Liver (tissue), 9 donors: ENCODE results near the gene BACE1-AS. TPM values are rescaled to one million over a fixed set of nuclear protein-coding genes. Genes with fewer than 3 reads are reported as not detected.

Source experiments
- DNase-seq: peaks from one replicate; pipeline ENCODE4 v3.0.0-alpha.2; 2017; ENCODE audit warnings: low spot score
- H3K27ac ChIP-seq, 2 donors: one replicate each; pipeline ENCODE4 v1.7.0; 2013; ENCODE audit warnings: inconsistent platforms in 2 of 2, low read length in 2 of 2, control low read depth in 1 of 2, low read depth in 1 of 2, mild to moderate bottlenecking in 1 of 2
- H3K27me3 ChIP-seq, 4 donors: one replicate each; pipeline versions ENCODE4 v1.6.1 to v1.7.0; 2013; ENCODE audit warnings: low read length in 3 of 4, inconsistent platforms in 1 of 4, mild to moderate bottlenecking in 1 of 4, moderate library complexity in 1 of 4; ENCODE audit not compliant: control insufficient read depth in 4 of 4, insufficient read depth in 4 of 4
- H3K36me3 ChIP-seq, 4 donors: one replicate each; pipeline versions ENCODE4 v1.6.1 to v1.7.0; 2013; ENCODE audit warnings: low read length in 3 of 4, mild to moderate bottlenecking in 3 of 4, low read depth in 1 of 4, moderate library complexity in 1 of 4; ENCODE audit not compliant: control insufficient read depth in 4 of 4, insufficient read depth in 3 of 4
- H3K4me1 ChIP-seq, 4 donors: one replicate each; pipeline versions ENCODE4 v1.6.1 to v1.7.0; 2013; ENCODE audit warnings: low read length in 3 of 4, mild to moderate bottlenecking in 3 of 4, moderate library complexity in 1 of 4; ENCODE audit not compliant: control insufficient read depth in 4 of 4, insufficient read depth in 4 of 4
- H3K4me3 ChIP-seq, 3 donors: one replicate each; pipeline versions ENCODE4 v1.6.1 to v1.7.0; 2013; ENCODE audit warnings: low read length in 3 of 3, control low read depth in 1 of 3, low read depth in 1 of 3, mild to moderate bottlenecking in 1 of 3
- H3K9ac ChIP-seq, 2 donors: one replicate each; pipeline ENCODE4 v1.7.0; 2013; ENCODE audit warnings: low read length in 2 of 2, mild to moderate bottlenecking in 2 of 2, moderate library complexity in 2 of 2, control low read depth in 1 of 2, low read depth in 1 of 2
- H3K9me3 ChIP-seq, 4 donors: one replicate each; pipeline versions ENCODE4 v1.6.1 to v1.7.0; 2013; ENCODE audit warnings: low read length in 3 of 4; ENCODE audit not compliant: control insufficient read depth in 4 of 4
- ATF3 ChIP-seq: IDR thresholded peaks from 2 replicates; pipeline ENCODE4 v1.6.1; 2016; ENCODE audit warnings: antibody characterized with exemption
- CTCF ChIP-seq: fragments of 150-350 bp; IDR thresholded peaks from 2 replicates; pipeline ENCODE4 v1.5.1; 2017; ENCODE audit warnings: improper control_type of control experiment, low read depth, low read length; ENCODE audit not compliant: missing input control
- EGR1 ChIP-seq, 2 donors: IDR thresholded peaks; 2 replicates each; pipeline ENCODE4 v1.6.1; 2016 to 2018; ENCODE audit warnings: antibody characterized with exemption in 2 of 2, low read depth in 2 of 2
- FOXA2 ChIP-seq: IDR thresholded peaks from 2 replicates; pipeline ENCODE4 v1.6.1; 2016; ENCODE audit warnings: antibody characterized with exemption
- GABPA ChIP-seq, 2 donors: IDR thresholded peaks in 1 of 2; conservative IDR thresholded peaks in 1 of 2; 2 replicates each; pipeline ENCODE4 v1.6.1; 2016; ENCODE audit warnings: antibody characterized with exemption in 2 of 2, mild to moderate bottlenecking in 1 of 2, moderate library complexity in 1 of 2
- HNF4A ChIP-seq, 2 donors: conservative IDR thresholded peaks; 2 replicates each; pipeline ENCODE4 v1.6.1; 2016; ENCODE audit warnings: antibody characterized with exemption in 2 of 2, mild to moderate bottlenecking in 2 of 2
- HNF4G ChIP-seq: IDR thresholded peaks from 2 replicates; pipeline ENCODE4 v1.6.1; 2016; ENCODE audit warnings: antibody characterized with exemption
- JUND ChIP-seq, 2 donors: IDR thresholded peaks; 2 replicates each; pipeline ENCODE4 v1.6.1; 2016; ENCODE audit warnings: antibody characterized with exemption in 2 of 2
- MAX ChIP-seq: IDR thresholded peaks from 2 replicates; pipeline ENCODE4 v1.6.1; 2016; ENCODE audit warnings: antibody characterized with exemption
- NR2F2 ChIP-seq: IDR thresholded peaks from 2 replicates; pipeline ENCODE4 v1.6.1; 2016; ENCODE audit warnings: antibody characterized with exemption
- RAD21 ChIP-seq, 2 donors: IDR thresholded peaks; 2 replicates each; pipeline ENCODE4 v1.6.1; 2016; ENCODE audit warnings: antibody characterized with exemption in 2 of 2, mild to moderate bottlenecking in 2 of 2
- REST ChIP-seq: IDR thresholded peaks from 2 replicates; pipeline ENCODE4 v1.6.1; 2016; ENCODE audit warnings: antibody characterized with exemption, mild to moderate bottlenecking
- RXRA ChIP-seq, 2 donors: IDR thresholded peaks; 2 replicates each; pipeline ENCODE4 v1.6.1; 2017 to 2018; ENCODE audit warnings: antibody characterized with exemption in 2 of 2, mild to moderate bottlenecking in 1 of 2
- SP1 ChIP-seq: IDR thresholded peaks from 2 replicates; pipeline ENCODE4 v1.6.1; 2018; ENCODE audit warnings: antibody characterized with exemption, mild to moderate bottlenecking
- TAF1 ChIP-seq: conservative IDR thresholded peaks from 2 replicates; pipeline ENCODE4 v1.6.1; 2016; ENCODE audit warnings: antibody characterized with exemption, mild to moderate bottlenecking
- YY1 ChIP-seq: IDR thresholded peaks from 2 replicates; pipeline ENCODE4 v1.6.1; 2016; ENCODE audit warnings: antibody characterized with exemption, mild to moderate bottlenecking
- WGBS: extraction: QIAGEN DNeasy Blood & Tissue Kit; methylation state at CpG from one replicate; pipeline ENCODE4 v1.1.7; 2013; 5-methylcytosine and 5-hydroxymethylcytosine counted together
- polyA plus RNA-seq, 2 donors: library from polyadenylated mRNA; stranded (reverse) in 1 of 2; unstranded in 1 of 2; fragments of 200-250 nt in 1 of 2; fragments of >200 nt in 1 of 2; fragmentation: Nextera tagmentation in 1 of 2; extraction: Ambion mirVana in 1 of 2; gene quantifications; one replicate each; pipeline versions ENCODE4 v1.2.1 to v1.2.3, GENCODE V29; 2013 to 2015
- total RNA-seq, 2 donors: library from RNA; depleted of rRNA; stranded (reverse); fragments of >200 nt; gene quantifications; one replicate each; pipeline ENCODE4 v1.2.3, GENCODE V29; 2014
- donor health status: healthy.
- donor health status: healthy.
- donor health status: healthy.
- donor health status: healthy.
- donor health status: healthy.

BACE1-AS gene
- total and polyA plus RNA-seq, 4 donors, result 0.85 to 2.9 (median 1.6) TPM

- H3K9ac ChIP-seq, result no peak overlapping the region
- WGBS, result 83% methylated on average over 3 of the region's 3 CpGs
- TF ChIP-seq YY1 (no peak), MAX (no peak), HNF4A (conservative IDR thresholded peaks at IDR 0.05) (no peak), TAF1 (no peak), JUND (IDR thresholded peaks at IDR 0.05) (no peak), SP1 (no peak), CTCF (no peak), FOXA2 (no peak), RXRA (IDR thresholded peaks at IDR 0.05) (no peak), REST (no peak), GABPA (IDR thresholded peaks at IDR 0.05 in 1 of 2, conservative IDR thresholded peaks at IDR 0.05 in 1 of 2) (no peak)
- peaks cover 14 to 61% (median 35%) of the 10 kb centered on the region in 4 donors for H3K36me3 ChIP-seq
- no peaks in the 10 kb centered on the region for H3K27me3 ChIP-seq
- DNase-seq, result no peak
- H3K9me3 ChIP-seq, result no peaks in the 10 kb centered on the region
- no peak overlapping the region for H3K4me3 ChIP-seq
- H3K27ac ChIP-seq, result no peak overlapping the region
- H3K4me1 ChIP-seq, result no peaks in the 10 kb centered on the region
Measured at GRCh38 chr11:117287668-117288067, 3.5 kb upstream of the BACE1-AS start.

GRCh38 chr11:117289795-117290194 is 1.4 kb upstream of the BACE1-AS start:
- WGBS, result 96% methylated on average over 1 of the region's 1 CpG
- Histone ChIP-seq H3K9ac (no peak overlapping the region), H3K4me3 (no peak overlapping the region), H3K9me3 (no peaks in the 10 kb centered on the region), H3K4me1 (no peaks in the 10 kb centered on the region), H3K36me3 (peaks cover 14 to 66% (median 33%) of the 10 kb centered on the region in 4 donors), H3K27me3 (no peaks in the 10 kb centered on the region), H3K27ac (no peak overlapping the region)
- DNase-seq, result no peak
- TF ChIP-seq MAX (no peak), EGR1 (IDR thresholded peaks at IDR 0.05; ENCODE audit: low read depth in 2 of 2) (no peak), TAF1 (no peak), REST (no peak), ATF3 (no peak), SP1 (no peak), RAD21 (IDR thresholded peaks at IDR 0.05) (no peak), GABPA (IDR thresholded peaks at IDR 0.05 in 1 of 2, conservative IDR thresholded peaks at IDR 0.05 in 1 of 2) (no peak), CTCF (no peak), NR2F2 (no peak), RXRA (IDR thresholded peaks at IDR 0.05) (no peak), JUND (IDR thresholded peaks at IDR 0.05) (no peak), HNF4G (no peak), YY1 (no peak)
